ENCODE results near the gene STAC.

Gene STAC

DNA sequence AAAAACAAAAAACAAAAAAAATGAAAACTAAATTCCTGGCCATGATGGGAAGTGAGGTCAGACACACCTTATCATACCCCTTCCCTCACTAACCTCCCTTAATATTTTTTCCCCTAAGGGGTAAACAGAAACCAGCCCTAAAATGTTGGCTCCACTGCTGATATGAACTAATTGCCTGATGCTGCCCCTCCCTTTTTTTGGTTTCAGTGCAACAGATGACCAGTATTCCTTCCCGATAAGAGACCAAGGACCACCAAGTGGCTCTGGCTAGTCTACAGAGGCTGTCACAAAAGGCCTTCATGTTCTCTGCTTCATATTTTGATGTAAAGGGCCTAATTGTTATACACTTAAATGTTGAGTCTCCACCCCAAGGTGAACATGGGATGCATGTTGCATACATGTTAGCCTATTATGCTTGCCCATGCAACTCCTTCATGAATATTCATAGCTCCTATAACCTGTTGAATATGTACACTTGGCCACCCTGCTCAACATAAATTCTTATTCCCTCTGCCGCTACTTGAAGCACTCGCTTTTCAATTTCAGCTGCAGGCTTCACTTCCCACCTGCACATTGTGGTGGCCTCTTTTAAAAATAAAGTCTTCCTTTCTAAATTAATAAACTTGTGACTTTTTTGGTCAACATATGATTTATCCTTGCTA lies 12.3 kb upstream of the STAC start:
- no peaks in the 10 kb centered on the region for H3K9me2 ChIP-seq (replicated peaks; ENCODE audit: control insufficient read depth, low read length)
- H3K27me3 ChIP-seq (ENCODE audit: control insufficient read depth, low read length) = no peaks in the 10 kb centered on the region
- H3F3A ChIP-seq (ENCODE audit: control insufficient read depth, insufficient read depth) = no peaks in the 10 kb centered on the region
- H3K4me1 ChIP-seq (ENCODE audit: control insufficient read depth, low read length) = no peaks in the 10 kb centered on the region
- no peak overlapping the region for H3K27ac ChIP-seq (ENCODE audit: low read depth, low read length)
- H3K4me2 ChIP-seq (ENCODE audit: low read length) = no peak overlapping the region
- no peak overlapping the region for H3K4me3 ChIP-seq (ENCODE audit: low read length)
- TF ChIP-seq, protein P1, sequence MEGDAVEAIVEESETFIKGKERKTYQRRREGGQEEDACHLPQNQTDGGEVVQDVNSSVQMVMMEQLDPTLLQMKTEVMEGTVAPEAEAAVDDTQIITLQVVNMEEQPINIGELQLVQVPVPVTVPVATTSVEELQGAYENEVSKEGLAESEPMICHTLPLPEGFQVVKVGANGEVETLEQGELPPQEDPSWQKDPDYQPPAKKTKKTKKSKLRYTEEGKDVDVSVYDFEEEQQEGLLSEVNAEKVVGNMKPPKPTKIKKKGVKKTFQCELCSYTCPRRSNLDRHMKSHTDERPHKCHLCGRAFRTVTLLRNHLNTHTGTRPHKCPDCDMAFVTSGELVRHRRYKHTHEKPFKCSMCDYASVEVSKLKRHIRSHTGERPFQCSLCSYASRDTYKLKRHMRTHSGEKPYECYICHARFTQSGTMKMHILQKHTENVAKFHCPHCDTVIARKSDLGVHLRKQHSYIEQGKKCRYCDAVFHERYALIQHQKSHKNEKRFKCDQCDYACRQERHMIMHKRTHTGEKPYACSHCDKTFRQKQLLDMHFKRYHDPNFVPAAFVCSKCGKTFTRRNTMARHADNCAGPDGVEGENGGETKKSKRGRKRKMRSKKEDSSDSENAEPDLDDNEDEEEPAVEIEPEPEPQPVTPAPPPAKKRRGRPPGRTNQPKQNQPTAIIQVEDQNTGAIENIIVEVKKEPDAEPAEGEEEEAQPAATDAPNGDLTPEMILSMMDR (IDR thresholded peaks at IDR 0.05; ENCODE audit: low read depth, low read length, poor library complexity, severe bottlenecking) = no peak
- no peak for TF ChIP-seq EZH2phosphoT487 (IDR thresholded peaks at IDR 0.05; ENCODE audit: borderline replicate concordance, low read length)
- H3K9me3 ChIP-seq (ENCODE audit: control insufficient read depth, insufficient read depth, low read length) = no peaks in the 10 kb centered on the region
- no peaks in the 10 kb centered on the region for H3K79me2 ChIP-seq (ENCODE audit: control insufficient read depth, low read length)
- H4K20me1 ChIP-seq (ENCODE audit: control insufficient read depth, insufficient read depth, low read depth, low read length) = no peaks in the 10 kb centered on the region
- no peaks in the 10 kb centered on the region for H3K36me3 ChIP-seq (ENCODE audit: control insufficient read depth, low read length)

DNA sequence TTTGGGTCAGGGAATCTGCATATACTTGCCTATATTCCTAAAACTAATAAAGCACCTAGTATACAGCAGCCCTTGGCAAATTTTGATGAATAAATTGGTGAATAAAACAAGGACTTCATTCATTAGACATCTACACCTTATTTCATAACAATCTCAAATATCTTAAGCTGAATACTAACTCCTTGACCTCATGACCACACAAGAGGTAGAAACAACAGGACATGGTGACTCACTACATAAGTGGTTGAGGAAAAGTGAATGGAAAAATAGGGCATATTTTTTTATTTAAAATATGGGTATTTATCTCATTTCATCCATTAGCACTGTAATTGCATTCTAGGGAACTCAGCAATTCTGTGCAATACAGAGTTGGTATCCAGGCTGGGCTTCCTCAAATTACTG lies 7.8 kb upstream of the STAC start:
- Histone ChIP-seq H3K79me2 (ENCODE audit: control insufficient read depth, low read length) (no peaks in the 10 kb centered on the region), H3K27me3 (ENCODE audit: control insufficient read depth, low read length) (no peaks in the 10 kb centered on the region), H3K36me3 (ENCODE audit: control insufficient read depth, low read length) (no peaks in the 10 kb centered on the region), H4K20me1 (ENCODE audit: control insufficient read depth, insufficient read depth, low read depth, low read length) (no peaks in the 10 kb centered on the region), H3K4me3 (ENCODE audit: low read length) (no peak overlapping the region), H3K4me1 (ENCODE audit: control insufficient read depth, low read length) (no peaks in the 10 kb centered on the region), H3K27ac (ENCODE audit: low read depth, low read length) (no peak overlapping the region), H3K4me2 (ENCODE audit: low read length) (no peak overlapping the region), H3K9me3 (ENCODE audit: control insufficient read depth, insufficient read depth, low read length) (no peaks in the 10 kb centered on the region), H3K9me2 (replicated peaks; ENCODE audit: control insufficient read depth, low read length) (no peaks in the 10 kb centered on the region), H3F3A (ENCODE audit: control insufficient read depth, insufficient read depth) (no peaks in the 10 kb centered on the region)
- TF ChIP-seq, protein P1 (IDR thresholded peaks at IDR 0.05; ENCODE audit: low read depth, low read length, poor library complexity, severe bottlenecking) = no peak
- TF ChIP-seq EZH2phosphoT487 (IDR thresholded peaks at IDR 0.05; ENCODE audit: borderline replicate concordance, low read length) = no peak

DNA sequence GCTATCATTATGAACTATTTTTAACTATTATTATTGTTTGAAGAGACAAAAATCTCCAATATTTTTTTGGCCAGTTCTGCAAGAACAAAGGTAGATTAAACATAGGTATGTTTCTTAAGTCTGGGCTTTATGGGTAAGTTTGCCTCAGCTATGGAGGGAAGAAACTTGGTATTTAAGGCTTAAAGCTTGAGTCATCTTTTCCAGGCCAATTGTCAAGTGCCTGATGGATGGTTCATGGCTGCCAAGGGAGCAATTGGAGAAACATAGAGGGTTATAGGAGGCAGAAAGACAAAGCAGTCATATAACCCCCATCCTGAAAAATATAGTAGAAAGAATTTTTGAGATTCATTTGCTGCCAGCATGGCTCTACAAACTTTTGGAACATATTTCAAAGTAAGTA lies 7.2 kb upstream of the STAC start:
- Histone ChIP-seq H3K27me3 (ENCODE audit: control insufficient read depth, low read length) (no peaks in the 10 kb centered on the region), H3K4me3 (ENCODE audit: low read length) (no peak overlapping the region), H3K4me2 (ENCODE audit: low read length) (no peak overlapping the region), H3K36me3 (ENCODE audit: control insufficient read depth, low read length) (no peaks in the 10 kb centered on the region), H3F3A (ENCODE audit: control insufficient read depth, insufficient read depth) (no peaks in the 10 kb centered on the region), H3K9me3 (ENCODE audit: control insufficient read depth, insufficient read depth, low read length) (no peaks in the 10 kb centered on the region), H4K20me1 (ENCODE audit: control insufficient read depth, insufficient read depth, low read depth, low read length) (no peaks in the 10 kb centered on the region), H3K9me2 (replicated peaks; ENCODE audit: control insufficient read depth, low read length) (no peaks in the 10 kb centered on the region), H3K27ac (ENCODE audit: low read depth, low read length) (no peak overlapping the region), H3K79me2 (ENCODE audit: control insufficient read depth, low read length) (no peaks in the 10 kb centered on the region), H3K4me1 (ENCODE audit: control insufficient read depth, low read length) (no peaks in the 10 kb centered on the region)
- no peak for TF ChIP-seq EZH2phosphoT487 (IDR thresholded peaks at IDR 0.05; ENCODE audit: borderline replicate concordance, low read length)
- TF ChIP-seq, protein P1 (IDR thresholded peaks at IDR 0.05; ENCODE audit: low read depth, low read length, poor library complexity, severe bottlenecking) = no peak

Data from DOHH2 (cell line).